ENCODE measurements around the gene ERBB4.
"Not testable (repeated sequence)": the region's sequence is repeated elsewhere in the genome, so short reads cannot be mapped to it uniquely, and the experiment has no call there.

Gene ERBB4

GRCh38 chr2:212245880-212246279, 292.7 kb downstream of the ERBB4 start:
- H3K4me3 ChIP-seq (ENCODE audit: low read length) = no peak overlapping the region
- TF ChIP-seq CTCF (conservative IDR thresholded peaks at IDR 0.05; ENCODE audit: low read length) = no peak
- no peak for DNase-seq (ENCODE audit: low read depth)

- H3K4me3 ChIP-seq (ENCODE audit: low read length) = no peak overlapping the region
- TF ChIP-seq CTCF (conservative IDR thresholded peaks at IDR 0.05; ENCODE audit: low read length) = no peak
- DNase-seq (ENCODE audit: low read depth) = no peak
Observed at GRCh38 chr2:212242724-212243123, 295.9 kb downstream of the ERBB4 start.

GRCh38 chr2:212238152-212238551, 300.4 kb downstream of the ERBB4 start:
- not testable (repeated sequence) for DNase-seq (ENCODE audit: low read depth); H3K4me3 ChIP-seq (ENCODE audit: low read length)

GRCh38 chr2:212237350-212238095, 301.1 kb downstream of the ERBB4 start:
- no peak for DNase-seq (ENCODE audit: low read depth)
- H3K4me3 ChIP-seq (ENCODE audit: low read length) = no peak overlapping the region
- TF ChIP-seq CTCF (conservative IDR thresholded peaks at IDR 0.05; ENCODE audit: low read length) = no peak

GRCh38 chr2:212228743-212229171, 309.8 kb downstream of the ERBB4 start:
- TF ChIP-seq CTCF (conservative IDR thresholded peaks at IDR 0.05; ENCODE audit: low read length) = no peak
- peak; percentile 0 for DNase-seq (ENCODE audit: low read depth)
- H3K4me3 ChIP-seq (ENCODE audit: low read length) = no peak overlapping the region

GRCh38 chr2:212227755-212228154, 310.8 kb downstream of the ERBB4 start:
- peak; percentile 64 for DNase-seq (ENCODE audit: low read depth)
- no peak for TF ChIP-seq CTCF (conservative IDR thresholded peaks at IDR 0.05; ENCODE audit: low read length)
- H3K4me3 ChIP-seq (ENCODE audit: low read length) = no peak overlapping the region

- DNase-seq (ENCODE audit: low read depth) = no peak
- H3K4me3 ChIP-seq (ENCODE audit: low read length) = no peak overlapping the region
- no peak for TF ChIP-seq CTCF (conservative IDR thresholded peaks at IDR 0.05; ENCODE audit: low read length)
Observed at GRCh38 chr2:212226114-212226513, 312.5 kb downstream of the ERBB4 start.
